Liver (tissue), 3 donors: ENCODE data around the gene EGLN2.
A peak's percentile ranks its signal among the peaks of the same experiment; 100 is the strongest.

Source experiments
- ATF3 ChIP-seq: IDR thresholded peaks from 2 replicates; pipeline ENCODE4 v1.6.1; 2016; ENCODE audit warnings: antibody characterized with exemption
- CTCF ChIP-seq: fragments of 150-350 bp; IDR thresholded peaks from 2 replicates; pipeline ENCODE4 v1.5.1; 2017; ENCODE audit warnings: improper control_type of control experiment, low read depth, low read length; ENCODE audit not compliant: missing input control
- EGR1 ChIP-seq, 2 donors: IDR thresholded peaks; 2 replicates each; pipeline ENCODE4 v1.6.1; 2016 to 2018; ENCODE audit warnings: antibody characterized with exemption in 2 of 2, low read depth in 2 of 2
- GABPA ChIP-seq, 2 donors: IDR thresholded peaks in 1 of 2; conservative IDR thresholded peaks in 1 of 2; 2 replicates each; pipeline ENCODE4 v1.6.1; 2016; ENCODE audit warnings: antibody characterized with exemption in 2 of 2, mild to moderate bottlenecking in 1 of 2, moderate library complexity in 1 of 2
- HNF4A ChIP-seq, 2 donors: conservative IDR thresholded peaks; 2 replicates each; pipeline ENCODE4 v1.6.1; 2016; ENCODE audit warnings: antibody characterized with exemption in 2 of 2, mild to moderate bottlenecking in 2 of 2
- JUND ChIP-seq, 2 donors: IDR thresholded peaks; 2 replicates each; pipeline ENCODE4 v1.6.1; 2016; ENCODE audit warnings: antibody characterized with exemption in 2 of 2
- MAX ChIP-seq: IDR thresholded peaks from 2 replicates; pipeline ENCODE4 v1.6.1; 2016; ENCODE audit warnings: antibody characterized with exemption
- NR2F2 ChIP-seq: IDR thresholded peaks from 2 replicates; pipeline ENCODE4 v1.6.1; 2016; ENCODE audit warnings: antibody characterized with exemption
- RAD21 ChIP-seq, 2 donors: IDR thresholded peaks; 2 replicates each; pipeline ENCODE4 v1.6.1; 2016; ENCODE audit warnings: antibody characterized with exemption in 2 of 2, mild to moderate bottlenecking in 2 of 2
- REST ChIP-seq: IDR thresholded peaks from 2 replicates; pipeline ENCODE4 v1.6.1; 2016; ENCODE audit warnings: antibody characterized with exemption, mild to moderate bottlenecking
- RXRA ChIP-seq, 2 donors: IDR thresholded peaks; 2 replicates each; pipeline ENCODE4 v1.6.1; 2017 to 2018; ENCODE audit warnings: antibody characterized with exemption in 2 of 2, mild to moderate bottlenecking in 1 of 2
- SP1 ChIP-seq: IDR thresholded peaks from 2 replicates; pipeline ENCODE4 v1.6.1; 2018; ENCODE audit warnings: antibody characterized with exemption, mild to moderate bottlenecking
- YY1 ChIP-seq: IDR thresholded peaks from 2 replicates; pipeline ENCODE4 v1.6.1; 2016; ENCODE audit warnings: antibody characterized with exemption, mild to moderate bottlenecking
- ZBTB33 ChIP-seq: IDR thresholded peaks from 2 replicates; pipeline ENCODE4 v1.6.1; 2016; ENCODE audit warnings: antibody characterized with exemption
- donor health status: healthy.
- donor health status: healthy.

- TF ChIP-seq CTCF = peak; percentile 49
- peak; percentile 51 to 73 for TF ChIP-seq RAD21 (IDR thresholded peaks at IDR 0.05)
- TF ChIP-seq MAX = no peak
- TF ChIP-seq JUND (IDR thresholded peaks at IDR 0.05) = no peak
- peak; percentile 63 for TF ChIP-seq NR2F2
- TF ChIP-seq HNF4A (conservative IDR thresholded peaks at IDR 0.05) = no peak
- TF ChIP-seq ATF3 = no peak
- no peak for TF ChIP-seq REST
- no peak for TF ChIP-seq RXRA (IDR thresholded peaks at IDR 0.05)
- TF ChIP-seq GABPA (IDR thresholded peaks at IDR 0.05 in 1 of 2, conservative IDR thresholded peaks at IDR 0.05 in 1 of 2) = no peak
- no peak for TF ChIP-seq YY1
- no peak for TF ChIP-seq ZBTB33
- peak; percentile 55 for TF ChIP-seq SP1
- no peak for TF ChIP-seq EGR1 (IDR thresholded peaks at IDR 0.05; ENCODE audit: low read depth in 2 of 2)
Measured at GRCh38 chr19:40806423-40807146, 7.6 kb downstream of the EGLN2 start.
